Measurements from ENCODE around the gene NR2C2AP. TPM values are rescaled to one million over a fixed set of nuclear protein-coding genes. Genes with fewer than 3 reads are reported as not detected.
"Not testable (repeated sequence)": the region's sequence is repeated elsewhere in the genome, so short reads cannot be mapped to it uniquely, and the experiment has no call there.

NR2C2AP gene
- total RNA-seq, 1 experiment from 2014 or later, result 45.3 TPM

DNA sequence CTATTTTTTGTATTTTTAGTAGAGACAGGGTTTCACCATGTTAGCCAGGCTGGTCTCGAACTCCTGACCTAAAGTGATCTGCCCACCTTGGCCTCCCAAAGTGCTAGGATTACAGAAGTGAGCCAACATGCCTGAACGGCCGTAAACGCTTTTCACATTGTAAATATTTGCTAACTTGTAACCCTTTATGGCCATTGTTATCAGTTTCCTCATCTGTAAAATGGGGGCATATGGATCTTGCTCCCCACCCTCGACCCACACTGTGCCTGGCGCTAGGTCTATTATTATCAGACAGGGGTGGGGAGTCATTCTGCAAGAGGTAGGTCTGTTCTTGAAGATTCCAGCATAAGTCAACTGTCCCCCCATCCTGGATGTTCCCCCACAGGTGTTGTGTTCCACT, 20.4 kb upstream of the NR2C2AP start:
- Histone ChIP-seq H3K4me1 (ENCODE audit: insufficient read depth, low read length, poor library complexity, severe bottlenecking) (no peaks in the 10 kb centered on the region), H3K27ac (ENCODE audit: low read depth, low read length, poor library complexity, severe bottlenecking) (no peak overlapping the region), H3K9me3 (ENCODE audit: low read depth, low read length, poor library complexity, severe bottlenecking) (no peaks in the 10 kb centered on the region), H3K36me3 (ENCODE audit: insufficient read depth, low read length, poor library complexity, severe bottlenecking) (no peaks in the 10 kb centered on the region), H3K4me3 (ENCODE audit: low read depth, low read length, poor library complexity, severe bottlenecking) (no peak overlapping the region), H3K27me3 (replicated peaks; ENCODE audit: insufficient read depth, low read depth, low read length, poor library complexity) (peaks cover 18% of the 10 kb centered on the region)
- ChIA-PET CTCF (no interaction called here), POLR2A (ENCODE audit: low non-redundant PET) (no interaction called here)
- BruUV-seq (replicated peaks), result no TSS peak
- intact Hi-C loops (cut with micrococcal nuclease; ENCODE audit: unreplicated experiment), result loop anchor here (2.0 kb wide), 1 partner anchor 77 kb away; no protein-coding TSS in a partner anchor
- TF ChIP-seq EZH2 (IDR thresholded peaks at IDR 0.05; ENCODE audit: borderline replicate concordance, low read depth, low read length, poor library complexity, severe bottlenecking), result no peak
- no peak for DNase-seq (ENCODE audit: low spot score)

DNA sequence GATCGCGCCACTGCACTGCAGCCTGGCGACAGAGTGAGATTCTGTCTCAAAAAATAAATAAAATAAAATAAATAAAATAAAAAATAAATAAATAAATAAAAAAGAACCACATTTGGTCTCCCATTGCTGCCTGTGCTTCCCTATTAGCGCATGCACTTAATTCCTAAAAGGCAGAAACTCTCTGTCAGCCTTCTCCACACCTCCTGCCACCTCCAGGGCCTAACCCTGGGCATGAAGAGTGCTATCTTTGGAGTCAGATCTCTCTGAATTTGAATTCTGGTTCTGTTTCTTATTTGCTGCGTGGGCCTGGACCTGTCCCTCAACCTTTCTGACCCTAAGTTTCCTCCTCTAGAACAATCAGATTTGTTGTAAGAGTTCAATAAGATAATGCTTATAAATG, 19.8 kb upstream of the NR2C2AP start:
- DNase-seq (ENCODE audit: low spot score), result no peak
- intact Hi-C loops (cut with micrococcal nuclease; ENCODE audit: unreplicated experiment), result no loop called here
- BruUV-seq (replicated peaks), result no TSS peak
- H3K27ac ChIP-seq (ENCODE audit: low read depth, low read length, poor library complexity, severe bottlenecking), result no peak overlapping the region
- H3K9me3 ChIP-seq (ENCODE audit: low read depth, low read length, poor library complexity, severe bottlenecking), result no peaks in the 10 kb centered on the region
- no peak overlapping the region for H3K4me3 ChIP-seq (ENCODE audit: low read depth, low read length, poor library complexity, severe bottlenecking)
- ChIA-PET POLR2A (ENCODE audit: low non-redundant PET) (no interaction called here), CTCF (no interaction called here)
- H3K36me3 ChIP-seq (ENCODE audit: insufficient read depth, low read length, poor library complexity, severe bottlenecking), result no peaks in the 10 kb centered on the region
- peaks cover 14% of the 10 kb centered on the region for H3K27me3 ChIP-seq (replicated peaks; ENCODE audit: insufficient read depth, low read depth, low read length, poor library complexity)
- no peak for TF ChIP-seq EZH2 (IDR thresholded peaks at IDR 0.05; ENCODE audit: borderline replicate concordance, low read depth, low read length, poor library complexity, severe bottlenecking)
- TF ChIP-seq, protein P1, sequence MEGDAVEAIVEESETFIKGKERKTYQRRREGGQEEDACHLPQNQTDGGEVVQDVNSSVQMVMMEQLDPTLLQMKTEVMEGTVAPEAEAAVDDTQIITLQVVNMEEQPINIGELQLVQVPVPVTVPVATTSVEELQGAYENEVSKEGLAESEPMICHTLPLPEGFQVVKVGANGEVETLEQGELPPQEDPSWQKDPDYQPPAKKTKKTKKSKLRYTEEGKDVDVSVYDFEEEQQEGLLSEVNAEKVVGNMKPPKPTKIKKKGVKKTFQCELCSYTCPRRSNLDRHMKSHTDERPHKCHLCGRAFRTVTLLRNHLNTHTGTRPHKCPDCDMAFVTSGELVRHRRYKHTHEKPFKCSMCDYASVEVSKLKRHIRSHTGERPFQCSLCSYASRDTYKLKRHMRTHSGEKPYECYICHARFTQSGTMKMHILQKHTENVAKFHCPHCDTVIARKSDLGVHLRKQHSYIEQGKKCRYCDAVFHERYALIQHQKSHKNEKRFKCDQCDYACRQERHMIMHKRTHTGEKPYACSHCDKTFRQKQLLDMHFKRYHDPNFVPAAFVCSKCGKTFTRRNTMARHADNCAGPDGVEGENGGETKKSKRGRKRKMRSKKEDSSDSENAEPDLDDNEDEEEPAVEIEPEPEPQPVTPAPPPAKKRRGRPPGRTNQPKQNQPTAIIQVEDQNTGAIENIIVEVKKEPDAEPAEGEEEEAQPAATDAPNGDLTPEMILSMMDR (conservative IDR thresholded peaks at IDR 0.05; ENCODE audit: low read depth, low read length), result no peak
- H3K4me1 ChIP-seq (ENCODE audit: insufficient read depth, low read length, poor library complexity, severe bottlenecking), result no peaks in the 10 kb centered on the region

DNA sequence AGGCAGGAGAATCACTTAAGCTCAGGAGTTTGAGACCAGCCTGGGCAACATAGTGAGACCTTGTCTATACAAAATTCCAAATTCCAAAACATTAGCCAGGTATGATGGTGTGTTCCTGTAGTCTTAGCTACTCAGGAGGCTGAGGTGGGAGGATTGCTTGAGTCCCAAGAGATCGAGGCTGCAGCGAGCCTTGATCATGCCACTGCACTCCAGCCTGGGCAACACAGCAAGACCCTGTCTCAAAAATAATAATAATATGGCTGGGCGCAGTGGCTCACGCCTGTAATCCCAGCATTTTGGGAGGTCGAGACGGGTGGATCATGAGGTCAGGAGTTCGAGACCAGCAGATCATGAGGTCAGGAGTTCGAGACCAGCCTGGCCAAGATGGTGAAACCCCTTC, 17.8 kb upstream of the NR2C2AP start:
- H3K4me3 ChIP-seq (ENCODE audit: low read depth, low read length, poor library complexity, severe bottlenecking); H3K36me3 ChIP-seq (ENCODE audit: insufficient read depth, low read length, poor library complexity, severe bottlenecking); intact Hi-C loops (cut with micrococcal nuclease; ENCODE audit: unreplicated experiment); H3K9me3 ChIP-seq (ENCODE audit: low read depth, low read length, poor library complexity, severe bottlenecking); DNase-seq (ENCODE audit: low spot score); H3K27ac ChIP-seq (ENCODE audit: low read depth, low read length, poor library complexity, severe bottlenecking); H3K4me1 ChIP-seq (ENCODE audit: insufficient read depth, low read length, poor library complexity, severe bottlenecking); POLR2A ChIA-PET (ENCODE audit: low non-redundant PET); BruUV-seq (replicated peaks): not testable (repeated sequence)
- peaks cover 12% of the 10 kb centered on the region for H3K27me3 ChIP-seq (replicated peaks; ENCODE audit: insufficient read depth, low read depth, low read length, poor library complexity)
- CTCF ChIA-PET, result interaction anchor here (0.7 kb wide), 1 partner anchor 46 kb away, joined by 8 read pairs; no protein-coding TSS in a partner anchor

DNA sequence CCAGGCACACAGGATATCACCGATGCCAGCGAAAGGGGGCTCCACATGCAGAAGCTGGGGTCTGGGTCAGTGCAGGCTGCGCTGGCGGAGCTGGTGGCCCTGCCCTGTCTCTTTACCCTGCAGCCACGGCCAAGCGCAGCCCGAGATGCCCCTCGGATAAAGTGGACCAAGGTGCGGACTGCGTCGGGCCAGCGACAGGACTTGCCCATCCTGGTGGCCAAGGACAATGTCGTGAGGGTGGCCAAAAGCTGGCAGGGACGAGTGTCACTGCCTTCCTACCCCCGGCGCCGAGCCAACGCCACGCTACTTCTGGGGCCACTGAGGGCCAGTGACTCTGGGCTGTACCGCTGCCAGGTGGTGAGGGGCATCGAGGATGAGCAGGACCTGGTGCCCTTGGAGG, 15.7 kb upstream of the NR2C2AP start:
- peaks cover under 1% of the 10 kb centered on the region for H3K4me1 ChIP-seq (ENCODE audit: insufficient read depth, low read length, poor library complexity, severe bottlenecking)
- intact Hi-C loops (cut with micrococcal nuclease; ENCODE audit: unreplicated experiment), result no loop called here
- POLR2A ChIA-PET (ENCODE audit: low non-redundant PET), result no interaction called here

More for the DNA sequence above, 15.7 kb upstream of the NR2C2AP start:
- CTCF ChIA-PET, result no interaction called here
- Histone ChIP-seq H3K4me3 (ENCODE audit: low read depth, low read length, poor library complexity, severe bottlenecking) (no peak overlapping the region), H3K27me3 (replicated peaks; ENCODE audit: insufficient read depth, low read depth, low read length, poor library complexity) (peaks cover 12% of the 10 kb centered on the region), H3K36me3 (ENCODE audit: insufficient read depth, low read length, poor library complexity, severe bottlenecking) (no peaks in the 10 kb centered on the region), H3K9me3 (ENCODE audit: low read depth, low read length, poor library complexity, severe bottlenecking) (no peaks in the 10 kb centered on the region), H3K27ac (ENCODE audit: low read depth, low read length, poor library complexity, severe bottlenecking) (no peak overlapping the region)
- no peak for TF ChIP-seq EZH2 (IDR thresholded peaks at IDR 0.05; ENCODE audit: borderline replicate concordance, low read depth, low read length, poor library complexity, severe bottlenecking)
- TF ChIP-seq, protein P1 (conservative IDR thresholded peaks at IDR 0.05; ENCODE audit: low read depth, low read length), result no peak
- DNase-seq (ENCODE audit: low spot score), result no peak
- BruUV-seq (replicated peaks), result no TSS peak
